Mesenchymal stem cell (in vitro differentiated cells and primary cell): ENCODE data around the gene DCLK1.

Experiments
- DNase-seq: peaks from one replicate; pipeline ENCODE4 v3.0.0-alpha.2; 2013
- H2AFZ ChIP-seq: one replicate; pipeline ENCODE4 v1.6.1; 2013; ENCODE audit warnings: low read depth, mild to moderate bottlenecking, control low read depth, inconsistent platforms, low read length, moderate library complexity
- H2AK5ac ChIP-seq: 2 replicates; pipeline ENCODE4 v1.6.1; 2013; ENCODE audit warnings: low read length, moderate library complexity, mild to moderate bottlenecking, inconsistent platforms; ENCODE audit not compliant: severe bottlenecking
- H2BK120ac ChIP-seq: one replicate; pipeline ENCODE4 v1.6.1; 2013; ENCODE audit warnings: low read depth, mild to moderate bottlenecking, inconsistent platforms, low read length, moderate library complexity
- H2BK12ac ChIP-seq, 2 experiments: one replicate each; pipeline ENCODE4 v1.6.1; 2013; ENCODE audit warnings: inconsistent platforms in 2 of 2, low read length in 2 of 2, mild to moderate bottlenecking in 2 of 2, moderate library complexity in 2 of 2, control low read depth in 1 of 2
- H2BK15ac ChIP-seq: one replicate; pipeline ENCODE4 v1.6.1; 2013; ENCODE audit warnings: mild to moderate bottlenecking, low read depth, inconsistent platforms; ENCODE audit not compliant: poor library complexity, severe bottlenecking
- H2BK5ac ChIP-seq: 2 replicates; pipeline ENCODE4 v1.6.1; 2013; ENCODE audit warnings: low read depth, mild to moderate bottlenecking, low read length, control low read depth, inconsistent platforms; ENCODE audit not compliant: poor library complexity, severe bottlenecking
- H3K14ac ChIP-seq, 2 experiments: one replicate each; pipeline ENCODE4 v1.6.1; 2013; ENCODE audit warnings: inconsistent platforms in 2 of 2, low read length in 2 of 2, control low read depth in 1 of 2, mild to moderate bottlenecking in 1 of 2, moderate library complexity in 1 of 2
- H3K18ac ChIP-seq, 2 experiments: one replicate each; pipeline ENCODE4 v1.6.1; 2013; ENCODE audit warnings: inconsistent platforms in 2 of 2, low read length in 2 of 2, control low read depth in 1 of 2, low read depth in 1 of 2, mild to moderate bottlenecking in 1 of 2
- H3K23ac ChIP-seq, 2 experiments: one replicate each; pipeline ENCODE4 v1.6.1; 2013; ENCODE audit warnings: inconsistent platforms in 2 of 2, low read length in 2 of 2, mild to moderate bottlenecking in 2 of 2, moderate library complexity in 2 of 2, control low read depth in 1 of 2
- H3K27ac ChIP-seq: 2 replicates; pipeline ENCODE4 v1.5.1; 2013; ENCODE audit warnings: mild to moderate bottlenecking, moderate library complexity, low read length, control low read depth, inconsistent platforms; ENCODE audit not compliant: poor library complexity, severe bottlenecking
- H3K27me3 ChIP-seq, 2 experiments: 2 replicates each; pipeline versions ENCODE4 v1.6.1 to v1.7.0; 2013; ENCODE audit warnings: low read length in 2 of 2, mild to moderate bottlenecking in 2 of 2, moderate library complexity in 2 of 2, control low read depth in 1 of 2, inconsistent platforms in 1 of 2; ENCODE audit not compliant: control insufficient read depth in 1 of 2, insufficient read depth in 1 of 2
- H3K36me3 ChIP-seq, 2 experiments: 2 replicates each; pipeline versions ENCODE4 v1.6.1 to v1.7.0; 2013; ENCODE audit warnings: low read length in 2 of 2, control low read depth in 1 of 2, inconsistent platforms in 1 of 2, low read depth in 1 of 2, mild to moderate bottlenecking in 1 of 2; ENCODE audit not compliant: insufficient read depth in 2 of 2, control insufficient read depth in 1 of 2
- H3K4ac ChIP-seq, 2 experiments: one replicate each; pipeline ENCODE4 v1.6.1; 2013; ENCODE audit warnings: inconsistent platforms in 2 of 2, low read length in 2 of 2, mild to moderate bottlenecking in 2 of 2, moderate library complexity in 2 of 2, control low read depth in 1 of 2, low read depth in 1 of 2
- H3K4me1 ChIP-seq: 2 replicates; pipeline ENCODE4 v1.6.1; 2013; ENCODE audit warnings: low read depth, low read length, control low read depth; ENCODE audit not compliant: control insufficient read depth, insufficient read depth
- H3K4me2 ChIP-seq: 2 replicates; pipeline ENCODE4 v1.6.1; 2013; ENCODE audit warnings: low read length, mild to moderate bottlenecking, inconsistent platforms; ENCODE audit not compliant: poor library complexity, severe bottlenecking
- H3K4me3 ChIP-seq, 2 experiments: 2 replicates each; pipeline versions ENCODE4 v1.5.1 to v1.7.0; 2013; ENCODE audit warnings: low read length in 2 of 2, mild to moderate bottlenecking in 2 of 2, control low read depth in 1 of 2, low read depth in 1 of 2; ENCODE audit not compliant: insufficient read depth in 1 of 2
- H3K79me1 ChIP-seq: replicated peaks from 2 replicates; pipeline ENCODE4 v1.6.1; 2013; ENCODE audit warnings: mild to moderate bottlenecking, control low read depth, low read length, inconsistent platforms; ENCODE audit not compliant: poor library complexity, severe bottlenecking
- H3K9ac ChIP-seq: 2 replicates; pipeline ENCODE4 v1.7.0; 2013; ENCODE audit warnings: mild to moderate bottlenecking, low read length, moderate library complexity
- H3K9me3 ChIP-seq: 2 replicates; pipeline ENCODE4 v1.7.0; 2013; ENCODE audit warnings: mild to moderate bottlenecking, low read length; ENCODE audit not compliant: control insufficient read depth
- H4K8ac ChIP-seq: one replicate; pipeline ENCODE4 v1.6.1; 2013; ENCODE audit warnings: inconsistent platforms, mild to moderate bottlenecking, low read length, moderate library complexity
- H4K91ac ChIP-seq: one replicate; pipeline ENCODE4 v1.6.1; 2013; ENCODE audit warnings: mild to moderate bottlenecking, low read length, inconsistent platforms
- WGBS: methylation state at CpG from one replicate; pipeline ENCODE4 v1.1.7; 2013; ENCODE audit warnings: mixed read lengths; 5-methylcytosine and 5-hydroxymethylcytosine counted together

The DCLK1 gene

DNA sequence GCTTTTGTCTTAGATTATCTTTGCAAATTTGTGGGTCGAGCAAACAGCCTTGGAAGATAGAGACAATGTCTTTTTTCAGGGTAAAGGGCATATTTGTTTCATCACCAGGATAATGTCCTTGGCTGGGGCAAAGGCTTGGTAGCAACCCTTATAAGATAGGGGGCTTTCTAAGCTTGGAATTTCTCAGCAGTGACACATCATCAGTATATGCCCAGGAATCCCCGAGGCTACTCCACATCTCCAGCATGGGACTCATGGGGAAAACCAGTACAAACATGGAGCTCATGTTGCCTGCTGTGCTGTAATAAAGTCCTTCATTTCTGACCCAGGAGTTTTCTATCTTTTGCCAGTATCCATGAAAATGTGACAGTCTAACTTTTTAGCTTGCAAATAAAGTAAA is 77.1 kb downstream of the DCLK1 start:
- H3K27ac ChIP-seq = no peak overlapping the region
- H3K4me1 ChIP-seq = no peaks in the 10 kb centered on the region
- no peak overlapping the region for H3K4me2 ChIP-seq
- H3K23ac ChIP-seq = no peak overlapping the region
- no peak overlapping the region for H3K18ac ChIP-seq
- H2BK12ac ChIP-seq = no peak overlapping the region
- H2AFZ ChIP-seq = no peak overlapping the region
- no peak overlapping the region for H4K91ac ChIP-seq
- H3K4me3 ChIP-seq = no peak overlapping the region
- no peak overlapping the region for H2BK5ac ChIP-seq
- H3K79me1 ChIP-seq = no peaks in the 10 kb centered on the region
- WGBS = 64% methylated on average over 2 of the region's 2 CpGs
- no peak overlapping the region for H2AK5ac ChIP-seq
- H3K9me3 ChIP-seq = no peaks in the 10 kb centered on the region
- no peak overlapping the region for H3K14ac ChIP-seq
- H2BK15ac ChIP-seq = no peak overlapping the region
- H3K27me3 ChIP-seq = no peaks in the 10 kb centered on the region
- no peak for DNase-seq
- no peak overlapping the region for H3K9ac ChIP-seq
- H4K8ac ChIP-seq = no peak overlapping the region
- no peak overlapping the region for H3K4ac ChIP-seq
- H3K36me3 ChIP-seq = no peaks in the 10 kb centered on the region
- no peak overlapping the region for H2BK120ac ChIP-seq

DNA sequence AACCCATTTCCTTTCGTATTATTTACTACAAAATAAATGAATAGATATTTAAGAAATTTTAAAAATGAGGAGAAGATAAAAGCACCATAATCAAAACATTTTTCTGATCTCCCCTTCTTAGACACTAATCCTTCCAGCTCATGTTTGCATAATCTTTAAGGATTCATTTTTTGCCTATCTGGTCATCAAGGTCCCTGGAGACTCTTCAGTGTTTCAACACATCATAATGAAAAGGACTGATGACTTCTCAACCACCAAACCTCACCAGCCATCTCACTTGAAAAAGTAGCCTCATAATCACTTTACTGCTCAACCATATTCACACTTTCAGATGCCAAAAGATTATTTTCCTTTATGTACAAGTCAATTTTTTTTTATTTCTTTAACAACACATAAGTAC is 80.1 kb downstream of the DCLK1 start:
- WGBS = no CpG with 5 or more reads among the region's 1 CpG

DNA sequence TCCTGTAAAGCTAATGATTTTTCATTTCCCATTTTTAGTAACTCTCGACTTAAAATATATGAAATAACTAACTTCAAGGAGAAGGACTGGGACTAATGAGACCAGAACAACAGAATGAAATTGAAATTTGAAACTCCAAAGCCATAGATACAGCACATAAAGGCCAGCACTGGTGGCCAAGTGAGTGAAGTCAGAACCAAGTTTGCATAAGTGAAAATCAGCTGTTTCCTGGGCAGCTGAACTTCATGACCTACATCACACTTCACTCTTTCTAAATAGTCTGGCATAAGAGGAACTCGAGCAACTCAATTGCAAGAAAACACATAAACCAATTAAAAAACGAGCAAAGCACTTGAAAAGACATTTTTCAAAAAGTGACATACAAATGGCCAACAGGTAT is 84.5 kb downstream of the DCLK1 start:
- no peak overlapping the region for H3K23ac ChIP-seq
- no peaks in the 10 kb centered on the region for H3K4me1 ChIP-seq
- no peak for DNase-seq
- H3K9ac ChIP-seq = no peak overlapping the region
- H3K79me1 ChIP-seq = no peaks in the 10 kb centered on the region
- no peak overlapping the region for H3K4ac ChIP-seq
- no peak overlapping the region for H3K27ac ChIP-seq
- H2BK15ac ChIP-seq = no peak overlapping the region
- no peak overlapping the region for H2BK5ac ChIP-seq
- H2BK120ac ChIP-seq = no peak overlapping the region
- H2BK12ac ChIP-seq = no peak overlapping the region
- no peak overlapping the region for H4K91ac ChIP-seq
- H3K4me3 ChIP-seq = no peak overlapping the region
- H4K8ac ChIP-seq = no peak overlapping the region
- no peak overlapping the region for H3K14ac ChIP-seq
- no peaks in the 10 kb centered on the region for H3K27me3 ChIP-seq
- no peaks in the 10 kb centered on the region for H3K9me3 ChIP-seq
- H3K4me2 ChIP-seq = no peak overlapping the region
- H3K36me3 ChIP-seq = no peaks in the 10 kb centered on the region
- 53% methylated on average over 3 of the region's 3 CpGs for WGBS
- no peak overlapping the region for H2AFZ ChIP-seq
- H2AK5ac ChIP-seq = no peak overlapping the region
- no peak overlapping the region for H3K18ac ChIP-seq

More for the DNA sequence above, 80.1 kb downstream of the DCLK1 start:
- no peak overlapping the region for H3K18ac ChIP-seq
- H4K91ac ChIP-seq = no peak overlapping the region
- H3K4me3 ChIP-seq = no peak overlapping the region
- H3K4me2 ChIP-seq = no peak overlapping the region
- no peak overlapping the region for H2BK120ac ChIP-seq
- H3K27me3 ChIP-seq = no peaks in the 10 kb centered on the region
- H3K9me3 ChIP-seq = no peaks in the 10 kb centered on the region
- no peak overlapping the region for H2BK12ac ChIP-seq
- no peak overlapping the region for H3K23ac ChIP-seq
- no peak overlapping the region for H2BK15ac ChIP-seq
- no peak overlapping the region for H4K8ac ChIP-seq
- DNase-seq = no peak
- H2AK5ac ChIP-seq = no peak overlapping the region
- no peaks in the 10 kb centered on the region for H3K36me3 ChIP-seq
- no peak overlapping the region for H3K9ac ChIP-seq
- H2AFZ ChIP-seq = no peak overlapping the region
- H3K4ac ChIP-seq = no peak overlapping the region
- H3K4me1 ChIP-seq = no peaks in the 10 kb centered on the region
- H2BK5ac ChIP-seq = no peak overlapping the region
- H3K27ac ChIP-seq = no peak overlapping the region
- H3K79me1 ChIP-seq = no peaks in the 10 kb centered on the region
- no peak overlapping the region for H3K14ac ChIP-seq

DNA sequence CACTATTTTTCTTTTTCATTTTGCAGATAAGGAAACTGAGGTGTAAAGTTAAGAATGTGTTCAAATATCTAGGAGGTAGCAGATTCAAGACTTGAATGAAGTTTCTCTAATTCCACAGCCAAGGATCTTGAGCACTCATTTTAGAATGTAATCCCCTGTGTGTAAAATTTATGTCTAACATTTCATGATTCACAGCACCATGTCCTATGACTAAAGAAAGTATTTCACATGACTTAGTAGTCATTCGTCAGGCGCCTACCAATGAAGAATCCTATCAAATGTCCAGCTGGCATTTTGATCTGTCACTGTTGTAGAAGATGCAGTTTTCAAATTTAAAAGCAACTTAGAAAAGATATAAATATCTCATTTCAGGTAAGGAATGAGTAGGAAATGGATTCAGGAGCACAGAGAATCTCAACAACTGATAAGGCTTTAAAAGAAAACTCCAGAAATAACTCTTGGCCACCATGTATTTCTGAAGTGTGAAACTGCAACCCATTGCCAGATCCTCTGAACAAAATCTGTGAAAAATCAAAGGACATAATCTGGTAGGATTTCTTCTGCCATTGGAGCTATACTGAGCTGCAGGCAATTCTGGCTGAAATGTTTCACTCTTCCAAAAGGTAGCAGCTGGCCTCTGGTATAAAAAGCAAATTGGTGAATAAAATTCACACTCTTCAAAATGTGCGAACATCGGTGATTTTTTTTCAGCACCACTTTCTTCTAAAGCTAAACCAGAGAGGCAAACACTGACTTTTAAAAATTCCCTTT is 92.2 kb downstream of the DCLK1 start:
- WGBS = 96% methylated on average over 3 of the region's 4 CpGs
- no peak overlapping the region for H2BK5ac ChIP-seq

More for the DNA sequence above, 92.2 kb downstream of the DCLK1 start:
- Histone ChIP-seq H3K9ac (peak overlapping the region; percentile 87), H3K4me1 (no peaks in the 10 kb centered on the region), H3K18ac (no peak overlapping the region), H4K91ac (no peak overlapping the region), H2BK12ac (no peak overlapping the region), H3K27me3 (no peaks in the 10 kb centered on the region), H3K79me1 (no peaks in the 10 kb centered on the region), H3K4ac (no peak overlapping the region), H2BK15ac (no peak overlapping the region), H3K4me2 (no peak overlapping the region), H2AK5ac (no peak overlapping the region), H3K27ac (no peak overlapping the region), H3K9me3 (no peaks in the 10 kb centered on the region), H3K36me3 (no peaks in the 10 kb centered on the region), H2BK120ac (no peak overlapping the region), H3K14ac (no peak overlapping the region), H3K23ac (no peak overlapping the region), H2AFZ (no peak overlapping the region), H4K8ac (no peak overlapping the region), H3K4me3 (peak overlapping the region in 1 of 2 experiments; percentile 8)
- DNase-seq = no peak
